ENCODE data around the gene ACTR3. TPM values are rescaled to one million over a fixed set of nuclear protein-coding genes. Genes with fewer than 3 reads are reported as not detected.

ACTR3 gene
- total and polyA plus RNA-seq, 8 donors = 10.3 to 112 (median 52.9) TPM

DNA sequence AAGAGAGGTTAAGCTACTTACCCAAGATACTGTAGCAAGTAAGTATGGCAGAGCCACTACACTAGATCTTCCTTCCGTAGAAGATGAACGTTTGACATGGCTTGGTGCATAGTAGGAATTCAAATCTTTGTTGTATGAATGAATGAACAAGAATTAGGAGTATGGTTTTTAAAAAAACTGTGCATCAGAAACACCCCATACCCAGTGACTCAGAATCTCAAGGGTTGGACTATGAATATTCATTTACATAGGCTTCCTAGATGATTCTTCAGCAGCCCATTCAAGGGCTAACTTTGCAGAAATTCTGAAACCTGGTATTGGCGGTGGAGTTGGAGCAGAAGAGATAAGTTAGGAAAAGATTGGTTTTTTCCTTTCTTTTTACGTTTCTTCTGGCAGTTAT, 5.4 kb downstream of the ACTR3 start:
- H3K4me1 ChIP-seq = peaks cover 30 to 73% (median 63%) of the 10 kb centered on the region in 3 donors
- no peak for TF ChIP-seq CTCF (IDR thresholded peaks at IDR 0.05)
- DNase-seq (no peak), ATAC-seq (no peak), FAIRE-seq (no peak)
- no peaks in the 10 kb centered on the region for H3K27me3 ChIP-seq
- H3K9me3 ChIP-seq = no peaks in the 10 kb centered on the region
- no peaks in the 10 kb centered on the region for H3K36me3 ChIP-seq
- H3K4me3 ChIP-seq = no peak overlapping the region
- H3K27ac ChIP-seq = no peak overlapping the region
- intact Hi-C loops (cut with DNase I) = no loop called here
- WGBS, 2 donors = 86% methylated on average over 4 of the region's 4 CpGs

DNA sequence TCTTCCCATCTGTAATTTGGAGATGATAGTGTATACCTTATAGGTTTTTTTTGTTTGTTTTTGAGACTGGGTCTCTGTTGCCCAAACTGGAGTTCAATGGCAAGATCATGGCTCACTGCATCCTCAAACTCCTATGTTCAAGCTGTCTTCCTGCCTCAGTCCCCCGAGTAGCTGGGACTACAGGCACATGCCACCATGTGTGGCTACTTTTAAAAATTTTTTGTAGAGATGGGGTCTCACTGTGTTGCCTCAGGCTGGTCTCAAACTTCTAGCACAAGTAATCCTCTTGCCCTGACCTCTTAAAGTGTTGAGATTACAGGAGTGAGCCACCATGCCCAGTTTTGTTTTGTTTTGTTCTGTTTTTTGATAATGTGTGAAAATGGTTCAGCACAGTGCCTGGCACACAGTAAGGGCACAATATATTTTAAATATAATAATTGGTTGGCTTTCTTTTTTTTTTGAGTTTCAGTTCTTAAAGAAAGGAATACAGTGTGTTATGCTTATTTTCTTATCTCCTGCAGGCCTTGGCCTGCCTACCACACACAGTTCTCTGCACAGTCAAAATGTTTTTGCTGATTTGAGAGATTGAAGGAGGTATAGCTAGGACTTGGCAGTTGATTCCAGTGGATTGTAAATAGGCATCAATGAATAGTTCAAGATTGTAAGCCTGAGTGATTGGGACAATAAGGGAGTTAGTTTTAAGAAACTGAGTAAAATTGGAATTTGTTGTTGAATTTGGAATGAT, 6.1 kb downstream of the ACTR3 start:
- intact Hi-C loops (cut with DNase I) = no loop called here
- ATAC-seq (no peak), DNase-seq (no peak), FAIRE-seq (no peak)
- Histone ChIP-seq H3K9me3 (no peaks in the 10 kb centered on the region), H3K36me3 (no peaks in the 10 kb centered on the region), H3K4me1 (peaks cover 31 to 80% (median 68%) of the 10 kb centered on the region in 3 donors), H3K4me3 (no peak overlapping the region), H3K27me3 (no peaks in the 10 kb centered on the region), H3K27ac (no peak overlapping the region)
- 76 to 89% methylated on average over 1 of the region's 1 CpG for WGBS, 2 donors
- no peak for TF ChIP-seq CTCF (IDR thresholded peaks at IDR 0.05)

DNA sequence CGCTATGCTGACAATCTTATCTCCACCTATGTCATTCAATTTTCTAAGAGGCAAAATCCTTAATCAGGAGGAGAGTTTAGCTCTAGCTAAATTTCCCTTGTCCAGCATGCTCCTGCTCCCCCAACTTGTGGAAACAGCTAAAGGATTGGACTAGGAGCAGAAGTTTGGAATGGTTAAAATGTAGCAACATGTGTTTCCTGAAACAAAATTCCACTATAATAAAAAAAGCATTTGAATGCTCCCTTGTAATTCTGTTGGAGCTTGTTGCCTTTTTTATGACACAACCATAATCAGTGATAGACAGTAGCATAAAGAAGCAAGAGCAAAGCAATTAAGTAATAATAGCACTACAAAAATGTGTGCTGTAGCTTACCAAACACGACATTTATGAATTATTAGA, 6.9 kb downstream of the ACTR3 start:
- no peak for TF ChIP-seq CTCF (IDR thresholded peaks at IDR 0.05)
- no peak for ATAC-seq
- Histone ChIP-seq H3K9me3 (no peaks in the 10 kb centered on the region), H3K4me1 (peaks cover 28 to 83% (median 66%) of the 10 kb centered on the region in 3 donors), H3K36me3 (no peaks in the 10 kb centered on the region), H3K27ac (no peak overlapping the region), H3K27me3 (no peaks in the 10 kb centered on the region), H3K4me3 (no peak overlapping the region)
- no peak for FAIRE-seq
- whole genome bisulfite sequencing, 2 donors = 24 to 31% methylated on average over 2 of the region's 2 CpGs
- no peak for DNase-seq
- intact Hi-C loops (cut with DNase I) = no loop called here

- ATAC-seq (no peak), FAIRE-seq (no peak), DNase-seq (no peak)
- Histone ChIP-seq H3K27ac (no peak overlapping the region), H3K4me1 (peaks cover 24 to 78% (median 59%) of the 10 kb centered on the region in 3 donors), H3K9me3 (no peaks in the 10 kb centered on the region), H3K36me3 (no peaks in the 10 kb centered on the region), H3K4me3 (no peak overlapping the region), H3K27me3 (no peaks in the 10 kb centered on the region)
- intact Hi-C loops (cut with DNase I) = no loop called here
- TF ChIP-seq CTCF (IDR thresholded peaks at IDR 0.05) = no peak
These were observed 8.2 kb downstream of the ACTR3 start for GRCh38 chr2:113898081-113898480.

- Histone ChIP-seq H3K27me3 (no peaks in the 10 kb centered on the region), H3K27ac (no peak overlapping the region), H3K36me3 (no peaks in the 10 kb centered on the region), H3K4me3 (no peak overlapping the region), H3K9me3 (no peaks in the 10 kb centered on the region), H3K4me1 (peaks cover 15 to 79% (median 54%) of the 10 kb centered on the region in 3 donors)
- no peak for ATAC-seq
- no peak for FAIRE-seq
- intact Hi-C loops (cut with DNase I) = no loop called here
- no peak for DNase-seq
- TF ChIP-seq CTCF (IDR thresholded peaks at IDR 0.05) = no peak
These were observed 9.3 kb downstream of the ACTR3 start for GRCh38 chr2:113899166-113899565.

Measured in pancreas (tissue), 10 donors.